HT-29 (cell line): ENCODE data around the gene STK24. TPM values are rescaled to one million over a fixed set of nuclear protein-coding genes. Genes with fewer than 3 reads are reported as not detected.
A peak's percentile ranks its signal among the peaks of the same experiment; 100 is the strongest.

Experiments
- DNase-seq: peaks from one replicate; pipeline ENCODE4 v3.0.0-alpha.2; 2015; ENCODE audit warnings: low spot score
- total RNA-seq: library from RNA; depleted of rRNA; stranded (reverse); fragments of >200 nt; shearing (Covaris generic); gene quantifications from 2 replicates; pipeline ENCODE4 v1.2.3, GENCODE V29; 2014

STK24 gene
- total RNA-seq, 1 experiment from 2014 or later: 113 TPM

- peak; percentile 23 for DNase-seq
Observed at GRCh38 chr13:98582947-98583346, 6.0 kb upstream of the STK24 start.

- peak; percentile 7 for DNase-seq
Observed at GRCh38 chr13:98581971-98582702, 5.2 kb upstream of the STK24 start.

GRCh38 chr13:98581381-98581780 is 4.5 kb upstream of the STK24 start:
- DNase-seq: no peak

GRCh38 chr13:98580420-98580819 is 3.5 kb upstream of the STK24 start:
- DNase-seq: no peak

DNA sequence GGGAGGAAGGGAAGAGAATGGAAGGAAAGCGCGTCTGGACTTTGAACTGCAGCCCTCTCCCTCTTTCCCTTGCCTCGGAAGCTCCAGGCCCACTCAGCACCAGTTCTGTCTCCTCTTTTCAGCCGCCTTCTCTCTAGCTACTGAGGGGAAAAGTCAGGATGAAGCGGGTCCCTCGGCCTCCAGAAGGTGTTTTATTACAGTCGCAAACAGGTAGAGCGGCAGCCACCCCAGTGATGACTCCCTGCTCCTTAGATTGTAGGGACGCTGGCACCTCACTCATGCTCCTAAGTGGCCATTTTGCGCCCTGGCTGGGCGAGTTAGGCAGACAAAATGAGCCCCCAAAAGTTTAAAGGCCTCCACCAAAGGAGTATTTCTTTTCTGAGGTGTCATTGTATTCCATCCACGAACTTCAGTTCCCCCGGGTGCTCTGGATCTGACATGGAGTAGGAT is 954 bp upstream of the STK24 start:
- peak; percentile 69 for DNase-seq

- DNase-seq: peak; percentile 66
Observed at GRCh38 chr13:98576200-98576945, 534 bp downstream of the STK24 start.

DNA sequence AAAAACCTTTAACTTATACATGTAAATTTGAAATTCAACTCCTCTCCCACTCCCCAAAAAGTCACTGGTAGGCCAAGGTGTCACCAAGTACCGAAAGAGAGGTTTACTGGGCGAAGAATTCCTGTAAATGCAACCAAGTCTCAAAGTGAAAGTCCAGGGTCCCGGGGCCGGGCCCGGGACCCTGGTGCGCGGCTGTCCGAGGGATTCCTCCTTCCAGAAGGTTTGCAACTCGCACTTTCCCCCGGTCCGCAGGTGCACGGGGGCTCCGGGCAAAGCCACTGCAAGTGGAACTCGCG is 1.1 kb downstream of the STK24 start:
- no peak for DNase-seq

DNA sequence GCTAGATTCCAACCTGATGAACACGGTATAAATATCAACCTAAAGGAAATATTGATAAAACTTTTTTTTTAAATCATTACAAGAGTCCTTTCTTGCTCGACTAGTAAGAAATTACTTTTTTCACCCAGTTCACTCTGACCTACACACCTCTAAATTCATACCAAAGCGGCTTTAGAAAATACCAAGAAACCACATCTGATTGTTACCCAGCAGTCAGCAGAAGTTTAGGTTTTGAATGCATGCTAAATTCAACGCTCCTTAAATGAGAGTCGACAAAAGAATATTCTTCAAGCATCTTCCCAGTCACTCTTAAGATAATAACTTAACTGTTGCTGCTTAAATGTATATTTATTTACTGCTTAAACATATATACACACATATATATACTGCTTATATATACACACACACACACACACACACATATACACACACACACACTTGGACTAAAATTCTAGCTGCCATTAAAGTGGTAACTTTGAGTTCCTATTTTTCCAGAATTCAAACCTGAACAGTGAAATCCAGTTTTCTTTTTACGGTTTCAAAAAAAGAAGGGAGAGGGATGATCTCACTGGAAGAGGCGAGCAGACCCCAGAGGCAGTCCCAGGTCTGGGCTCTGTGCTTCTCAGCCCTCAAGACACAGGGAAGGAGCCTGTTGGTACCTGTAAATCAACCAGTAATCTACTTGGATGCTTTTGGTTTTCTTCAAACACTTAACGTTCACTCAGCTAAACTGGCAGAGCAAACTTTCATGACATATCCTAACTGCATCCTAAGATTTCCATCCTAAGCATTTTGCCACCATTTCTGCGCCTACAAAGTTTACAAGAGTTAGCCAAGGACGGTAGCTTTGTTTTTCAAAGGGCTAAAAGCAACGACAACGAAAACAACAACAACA is 1.7 kb downstream of the STK24 start:
- peak; percentile 66 for DNase-seq

DNA sequence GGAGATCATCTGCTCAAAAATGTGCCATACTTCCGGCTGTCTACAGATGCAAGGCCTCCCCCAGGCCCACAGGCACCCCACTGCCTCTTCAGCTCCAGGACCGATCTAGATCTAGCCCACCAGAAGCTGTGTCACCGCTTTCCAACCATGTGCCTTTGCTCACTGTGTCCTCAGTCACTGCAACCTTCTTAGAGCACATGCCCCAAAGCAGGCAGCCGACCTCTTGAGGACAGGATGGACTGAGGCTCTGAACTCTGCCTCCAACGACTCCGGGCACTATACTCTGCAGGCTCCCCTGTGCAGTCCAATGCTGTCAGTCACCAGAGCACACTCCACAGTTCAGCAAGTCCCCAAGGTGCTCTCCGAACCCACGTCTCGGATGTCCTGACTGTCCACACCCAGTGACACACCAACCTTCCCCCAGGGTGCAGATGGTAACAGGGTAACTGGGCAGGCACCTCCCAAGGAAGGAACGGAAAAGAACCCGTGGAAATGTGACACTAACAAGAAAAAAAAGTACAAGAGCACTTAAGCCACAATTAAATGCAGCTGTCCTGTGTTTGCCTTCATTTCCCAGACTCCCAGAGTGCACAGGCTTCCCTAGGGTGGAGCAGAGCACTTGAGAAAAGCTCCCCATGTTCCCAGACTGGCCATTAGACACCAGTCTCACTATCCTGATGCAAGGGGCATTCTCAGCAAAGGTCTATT is 4.8 kb downstream of the STK24 start:
- DNase-seq: peak; percentile 71

- DNase-seq: peak; percentile 70
Observed at GRCh38 chr13:98570929-98571372, 6.0 kb downstream of the STK24 start.

DNA sequence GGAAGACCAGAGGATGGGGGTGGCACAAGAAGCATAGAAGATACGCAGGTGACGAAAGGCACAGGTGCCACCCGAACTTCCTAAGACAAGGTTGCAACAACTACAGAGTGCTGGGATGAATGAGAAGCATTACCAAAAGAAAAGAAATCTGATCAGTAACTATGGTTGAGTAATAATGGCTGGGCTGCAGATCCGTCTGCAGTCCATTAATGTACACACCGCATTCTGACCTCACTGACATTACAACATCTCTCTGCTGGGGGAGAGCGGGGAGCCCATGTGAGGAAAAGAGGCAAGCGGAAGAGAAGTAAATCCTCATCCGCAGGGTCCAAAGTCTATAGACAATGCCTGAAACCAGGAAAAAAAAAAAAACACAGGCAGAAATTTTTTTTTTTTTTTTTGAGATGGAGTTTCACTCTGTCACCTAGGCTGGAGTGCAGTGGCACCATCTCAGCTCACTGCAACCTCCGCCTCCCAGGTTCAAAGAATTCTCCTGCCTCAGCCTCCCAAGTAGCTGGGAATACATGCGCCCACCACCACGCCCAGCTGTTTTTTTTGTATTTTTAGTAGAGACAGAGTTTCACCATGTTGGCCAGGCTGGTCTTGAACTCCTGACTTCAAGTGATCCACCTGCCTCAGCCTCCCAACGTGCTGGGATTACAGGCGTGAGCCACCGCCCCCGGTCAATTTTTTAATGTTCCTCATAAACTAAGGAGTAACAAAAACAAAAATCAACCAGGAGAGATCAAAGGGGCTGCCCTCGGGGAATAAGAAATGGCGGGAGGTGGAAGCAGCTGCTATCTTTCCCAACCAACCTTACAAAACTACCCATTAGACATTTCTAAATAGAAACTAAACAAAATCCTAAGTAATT is 7.2 kb downstream of the STK24 start:
- peak; percentile 49 for DNase-seq

DNA sequence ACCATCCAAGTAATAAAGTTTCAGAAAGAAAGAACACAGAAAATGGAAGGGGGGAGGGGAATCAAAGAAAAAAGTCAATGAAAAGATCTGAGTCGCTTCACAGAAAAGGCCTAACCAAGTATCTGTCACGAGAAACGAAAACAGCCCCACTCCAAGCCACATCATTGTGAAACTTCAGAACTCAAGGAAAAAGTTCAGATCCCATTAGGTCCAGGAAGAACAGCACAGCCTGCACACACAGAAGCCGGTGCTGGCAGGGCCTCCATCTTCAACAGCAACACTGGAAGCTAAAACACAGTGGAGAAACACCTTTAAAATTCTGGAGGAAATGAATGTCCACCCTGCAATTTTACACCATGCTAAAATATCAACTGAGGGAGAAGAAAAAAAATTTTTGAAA is 8.0 kb downstream of the STK24 start:
- DNase-seq: no peak

- DNase-seq: peak; percentile 1
Observed at GRCh38 chr13:98567140-98567539, 9.8 kb downstream of the STK24 start.

DNA sequence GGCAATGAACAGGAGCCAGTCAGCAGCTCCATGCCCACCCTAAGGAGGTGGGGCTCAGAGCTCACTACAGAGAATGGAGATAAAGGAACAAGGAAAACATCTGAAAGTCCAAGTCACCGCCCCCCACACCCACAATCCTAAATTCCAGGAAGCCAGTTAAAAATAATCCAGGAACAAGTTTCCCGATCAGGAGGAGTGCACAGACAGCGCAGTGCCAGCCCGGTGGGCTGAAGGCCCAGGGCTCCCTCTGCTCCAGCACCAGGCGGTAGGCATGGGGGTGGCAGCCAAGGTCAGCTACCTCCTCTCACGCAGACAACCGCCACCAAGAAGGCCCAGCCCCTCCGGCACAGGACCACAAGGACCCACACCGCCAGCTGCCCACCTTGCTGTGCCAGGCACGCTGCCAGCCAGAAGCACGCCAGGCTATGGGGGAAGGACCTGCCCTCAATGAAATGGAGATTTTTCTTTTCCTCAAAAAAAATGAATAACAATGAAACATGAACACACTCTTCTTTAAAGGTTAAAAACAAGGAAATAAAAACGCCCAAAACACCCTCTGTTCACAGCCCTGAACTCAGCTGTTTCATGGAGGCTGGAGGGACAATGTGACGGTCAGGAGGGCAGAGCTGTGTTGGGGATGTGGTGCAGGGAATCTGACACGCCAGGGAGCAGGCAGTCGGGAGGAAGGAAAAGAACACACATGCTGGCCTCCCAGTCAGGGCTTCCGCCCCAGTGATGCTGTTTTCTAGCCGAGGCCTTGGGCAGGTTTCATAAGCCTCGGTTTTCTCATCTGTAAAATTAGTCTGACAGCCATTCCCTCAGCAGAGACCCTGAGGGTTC is 11.0 kb downstream of the STK24 start:
- DNase-seq: peak; percentile 66

GRCh38 chr13:98564204-98564603 is 12.7 kb downstream of the STK24 start:
- no peak for DNase-seq

- no peak for DNase-seq
Observed at GRCh38 chr13:98563071-98563470, 13.8 kb downstream of the STK24 start.

DNA sequence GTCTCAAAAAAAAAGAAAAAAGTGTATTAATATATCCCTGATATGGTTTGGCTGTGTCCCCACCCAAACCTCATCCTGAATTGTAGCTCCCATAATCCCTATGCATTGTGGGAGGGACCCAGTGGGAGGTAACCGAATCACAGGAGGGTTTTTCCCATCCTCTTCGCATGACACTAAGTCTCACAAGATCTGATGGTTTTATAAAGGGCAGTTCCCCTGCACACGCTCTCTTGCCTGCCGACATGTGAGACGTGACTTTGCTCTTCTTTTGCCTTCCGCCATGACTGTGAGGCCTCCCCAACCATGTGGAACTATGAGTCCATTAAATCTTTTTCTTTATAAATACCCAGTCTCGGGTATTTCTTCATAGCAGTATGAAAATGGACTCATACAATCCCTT is 17.7 kb downstream of the STK24 start:
- DNase-seq: no peak

GRCh38 chr13:98557937-98558792 is 18.7 kb downstream of the STK24 start:
- DNase-seq: no peak
